ENCODE measurements around the gene LIG3.
A peak's percentile ranks its signal among the peaks of the same experiment; 100 is the strongest.

LIG3 gene

DNA sequence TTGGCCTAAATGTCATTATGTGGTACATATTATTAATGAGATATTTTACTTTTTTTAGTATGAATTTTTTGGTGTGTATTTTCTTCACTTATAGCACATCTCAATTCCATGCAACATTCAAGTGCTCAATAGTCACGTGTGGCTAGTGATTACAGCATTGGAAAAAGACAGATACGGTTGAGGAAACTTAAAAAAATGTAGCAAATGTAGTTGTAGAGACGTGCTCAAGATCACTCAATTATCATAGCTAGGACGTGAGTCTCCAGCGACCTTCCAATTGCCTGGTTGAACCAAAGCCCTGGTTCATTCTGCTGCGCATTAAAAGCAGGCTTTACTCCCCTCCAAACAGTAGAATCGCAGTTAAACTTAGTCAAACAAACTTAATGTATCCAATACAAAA lies 1.2 kb upstream of the LIG3 start:
- in situ Hi-C loops (cut with MboI; ENCODE audit: low pct_unique_long_range_greater_than_20kb, low sequenced_read_pairs, unreplicated experiment): no loop called here
- TF ChIP-seq, protein P1, sequence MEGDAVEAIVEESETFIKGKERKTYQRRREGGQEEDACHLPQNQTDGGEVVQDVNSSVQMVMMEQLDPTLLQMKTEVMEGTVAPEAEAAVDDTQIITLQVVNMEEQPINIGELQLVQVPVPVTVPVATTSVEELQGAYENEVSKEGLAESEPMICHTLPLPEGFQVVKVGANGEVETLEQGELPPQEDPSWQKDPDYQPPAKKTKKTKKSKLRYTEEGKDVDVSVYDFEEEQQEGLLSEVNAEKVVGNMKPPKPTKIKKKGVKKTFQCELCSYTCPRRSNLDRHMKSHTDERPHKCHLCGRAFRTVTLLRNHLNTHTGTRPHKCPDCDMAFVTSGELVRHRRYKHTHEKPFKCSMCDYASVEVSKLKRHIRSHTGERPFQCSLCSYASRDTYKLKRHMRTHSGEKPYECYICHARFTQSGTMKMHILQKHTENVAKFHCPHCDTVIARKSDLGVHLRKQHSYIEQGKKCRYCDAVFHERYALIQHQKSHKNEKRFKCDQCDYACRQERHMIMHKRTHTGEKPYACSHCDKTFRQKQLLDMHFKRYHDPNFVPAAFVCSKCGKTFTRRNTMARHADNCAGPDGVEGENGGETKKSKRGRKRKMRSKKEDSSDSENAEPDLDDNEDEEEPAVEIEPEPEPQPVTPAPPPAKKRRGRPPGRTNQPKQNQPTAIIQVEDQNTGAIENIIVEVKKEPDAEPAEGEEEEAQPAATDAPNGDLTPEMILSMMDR (IDR thresholded peaks at IDR 0.05; ENCODE audit: extremely low read depth, insufficient read depth, missing control alignments): no peak
- DNase-seq (ENCODE audit: low spot score): no peak

GRCh38 chr17:34979650-34980352 lies 511 bp upstream of the LIG3 start:
- in situ Hi-C loops (cut with MboI; ENCODE audit: low pct_unique_long_range_greater_than_20kb, low sequenced_read_pairs, unreplicated experiment): no loop called here
- TF ChIP-seq, protein P1 (IDR thresholded peaks at IDR 0.05; ENCODE audit: extremely low read depth, insufficient read depth, missing control alignments): no peak
- no peak for DNase-seq (ENCODE audit: low spot score)

GRCh38 chr17:34980681-34981537 lies 597 bp downstream of the LIG3 start:
- in situ Hi-C loops (cut with MboI; ENCODE audit: low pct_unique_long_range_greater_than_20kb, low sequenced_read_pairs, unreplicated experiment): no loop called here
- TF ChIP-seq, protein P1 (IDR thresholded peaks at IDR 0.05; ENCODE audit: extremely low read depth, insufficient read depth, missing control alignments): peak; percentile 52
- peak; percentile 94 for DNase-seq (ENCODE audit: low spot score)

- TF ChIP-seq, protein P1 (IDR thresholded peaks at IDR 0.05; ENCODE audit: extremely low read depth, insufficient read depth, missing control alignments): no peak
- in situ Hi-C loops (cut with MboI; ENCODE audit: low pct_unique_long_range_greater_than_20kb, low sequenced_read_pairs, unreplicated experiment): no loop called here
- DNase-seq (ENCODE audit: low spot score): no peak
Measured at GRCh38 chr17:34981538-34982241, 1.4 kb downstream of the LIG3 start.

- DNase-seq (ENCODE audit: low spot score): no peak
- TF ChIP-seq, protein P1 (IDR thresholded peaks at IDR 0.05; ENCODE audit: extremely low read depth, insufficient read depth, missing control alignments): no peak
- in situ Hi-C loops (cut with MboI; ENCODE audit: low pct_unique_long_range_greater_than_20kb, low sequenced_read_pairs, unreplicated experiment): no loop called here
Measured at GRCh38 chr17:34987232-34987631, 6.9 kb downstream of the LIG3 start.

- DNase-seq (ENCODE audit: low spot score): no peak
- in situ Hi-C loops (cut with MboI; ENCODE audit: low pct_unique_long_range_greater_than_20kb, low sequenced_read_pairs, unreplicated experiment): no loop called here
- TF ChIP-seq, protein P1 (IDR thresholded peaks at IDR 0.05; ENCODE audit: extremely low read depth, insufficient read depth, missing control alignments): no peak
Measured at GRCh38 chr17:34988644-34989043, 8.3 kb downstream of the LIG3 start.

Data from GM13977 (cell line).